HepG2 (cell line): ENCODE results near the gene ZNF483. TPM values are rescaled to one million over a fixed set of nuclear protein-coding genes. Genes with fewer than 3 reads are reported as not detected.

Source experiments
- AGO1 ChIP-seq: fragments of 200-400 bp; formaldehyde crosslinking; IDR thresholded peaks from 2 replicates; pipeline ENCODE4 v1.6.1; 2017; ENCODE audit warnings: mild to moderate bottlenecking, low read depth, low read length, moderate library complexity; ENCODE audit not compliant: poor library complexity, severe bottlenecking
- AGO2 ChIP-seq: fragments of 200-400 bp; formaldehyde crosslinking; optimal IDR thresholded peaks from 2 replicates; pipeline ENCODE3; 2017; ENCODE audit warnings: mild to moderate bottlenecking, low read depth, low read length, moderate library complexity
- BCL3 ChIP-seq: sonication (generic); formaldehyde crosslinking; IDR thresholded peaks from 2 replicates; pipeline ENCODE4 v1.5.1; 2020; ENCODE audit warnings: mild to moderate bottlenecking, missing genetic modification reagents, moderate library complexity
- FOXM1 ChIP-seq: sonication (generic); formaldehyde crosslinking; IDR thresholded peaks from 2 replicates; pipeline ENCODE4 v1.5.0; 2020; ENCODE audit warnings: missing genetic modification reagents
- KLF9 ChIP-seq: IDR thresholded peaks from 2 replicates; pipeline ENCODE4 v1.6.1; 2016; ENCODE audit warnings: low read depth
- MAFK ChIP-seq, 2 experiments: IDR thresholded peaks in 1 of 2; conservative IDR thresholded peaks in 1 of 2; 2 replicates each; pipeline ENCODE4 v1.6.1; 2011; ENCODE audit warnings: improper control_type of control experiment in 2 of 2, low read length in 2 of 2
- MATR3 ChIP-seq: sonication (generic); formaldehyde crosslinking; IDR thresholded peaks from 2 replicates; pipeline ENCODE4 v1.4.0; 2020; ENCODE audit warnings: missing genetic modification reagents
- MLX ChIP-seq: IDR thresholded peaks from 2 replicates; pipeline ENCODE4 v1.6.1; 2016
- MNT ChIP-seq: fragments of 450-650 bp; IDR thresholded peaks from 2 replicates; pipeline ENCODE4 v1.6.1; 2016
- NFATC3 ChIP-seq: sonication (generic); formaldehyde crosslinking; IDR thresholded peaks from 2 replicates; pipeline ENCODE4 v1.5.1; 2020; ENCODE audit warnings: mild to moderate bottlenecking, missing genetic modification reagents
- NFKB2 ChIP-seq: sonication (generic); formaldehyde crosslinking; IDR thresholded peaks from 2 replicates; pipeline ENCODE4 v1.4.0; 2020; ENCODE audit warnings: missing genetic modification reagents, borderline replicate concordance
- RCOR2 ChIP-seq: IDR thresholded peaks from 2 replicates; pipeline ENCODE4 v1.6.1; 2016; ENCODE audit warnings: missing biosample characterization, missing genetic modification reagents
- RFXAP ChIP-seq: sonication (generic); formaldehyde crosslinking; IDR thresholded peaks from 2 replicates; pipeline ENCODE4 v1.4.0; 2020; ENCODE audit warnings: missing genetic modification reagents, borderline replicate concordance
- RNF219 ChIP-seq: sonication (generic); formaldehyde crosslinking; IDR thresholded peaks from 2 replicates; pipeline ENCODE4 v1.5.0; 2020; ENCODE audit warnings: mild to moderate bottlenecking, missing genetic modification reagents
- U2AF1 ChIP-seq: fragments of 200-400 bp; formaldehyde crosslinking; optimal IDR thresholded peaks from 2 replicates; pipeline ENCODE3; 2017; ENCODE audit warnings: mild to moderate bottlenecking, low read depth, low read length
- ZBTB46 ChIP-seq: sonication (generic); formaldehyde crosslinking; IDR thresholded peaks from 2 replicates; pipeline ENCODE4 v1.4.0; 2020; ENCODE audit warnings: mild to moderate bottlenecking, missing genetic modification reagents, borderline replicate concordance
- ZNF276 ChIP-seq: sonication (generic); formaldehyde crosslinking; IDR thresholded peaks from 2 replicates; pipeline ENCODE4 v1.4.0; 2020; ENCODE audit warnings: mild to moderate bottlenecking, low read depth, missing genetic modification reagents
- ZNF549 ChIP-seq: sonication (generic); formaldehyde crosslinking; IDR thresholded peaks from 2 replicates; pipeline ENCODE4 v1.5.0; 2020; ENCODE audit warnings: missing genetic modification reagents
- ZNF564 ChIP-seq: sonication (generic); formaldehyde crosslinking; IDR thresholded peaks from 2 replicates; pipeline ENCODE4 v1.8.1; 2023; ENCODE audit warnings: mild to moderate bottlenecking, missing genetic modification reagents
- ZNF619 ChIP-seq: sonication (generic); formaldehyde crosslinking; IDR thresholded peaks from 2 replicates; pipeline ENCODE4 v1.4.0; 2020; ENCODE audit warnings: mild to moderate bottlenecking, missing genetic modification reagents
- ZNF816 ChIP-seq: sonication (generic); formaldehyde crosslinking; IDR thresholded peaks from 2 replicates; pipeline ENCODE4 v1.8.0; 2022; ENCODE audit warnings: missing genetic modification reagents, mild to moderate bottlenecking, borderline replicate concordance
- polyA plus RNA-seq, 8 experiments: library from polyadenylated mRNA; depleted of rRNA in 3 of 8; stranded (reverse) in 7 of 8; unstranded in 1 of 8; fragments of >200 nt; fragmentation: Illumina TruSeq in 4 of 8; extraction: Trizol in 4 of 8; gene quantifications; 2 replicates each; pipeline versions ENCODE4 v1.2.1 to v1.2.3, GENCODE V29; 2011 to 2016; ENCODE audit warnings: low read depth in 4 of 8, missing spikeins in 1 of 8, mixed read lengths in 1 of 8; ENCODE audit not compliant: insufficient read depth in 1 of 8
- total RNA-seq, 5 experiments: library from RNA; depleted of rRNA; stranded (reverse); fragments of >200 nt; fragmentation: Illumina TruSeq; extraction: Trizol; gene quantifications; 2 replicates each; pipeline ENCODE4 v1.2.3, GENCODE V29; 2016; ENCODE audit warnings: low read depth in 1 of 5

The ZNF483 gene
- total and polyA plus RNA-seq, 2 of the 13 experiments (the other 11 are each of a cell fraction or from before 2014, with no cell fraction given), result 2.0 to 9.5 TPM

- TF ChIP-seq RNF219, result no peak
- TF ChIP-seq MAFK (conservative IDR thresholded peaks at IDR 0.05 in 1 of 2, IDR thresholded peaks at IDR 0.05 in 1 of 2; ENCODE audit: low read length in 2 of 2), result no peak
- no peak for TF ChIP-seq RCOR2
- no peak for TF ChIP-seq NFATC3 (CRISPR knock-in tag)
- no peak for TF ChIP-seq ZNF549 (CRISPR knock-in tag)
- no peak for TF ChIP-seq U2AF1
- TF ChIP-seq ZNF276 (CRISPR knock-in tag), result no peak
- 0 out of 2 replicates have a peak, but pooled peaks have one; percentile 75 for TF ChIP-seq ZNF816
- no peak for TF ChIP-seq ZNF619
- TF ChIP-seq AGO2, result peak; percentile 90
- TF ChIP-seq MLX (CRISPR knock-in tag), result 0 out of 2 replicates have a peak, but pooled peaks have one; percentile 17
- TF ChIP-seq NFKB2, result 0 out of 2 replicates have a peak, but pooled peaks have one; percentile 48
- TF ChIP-seq BCL3 (CRISPR knock-in tag), result no peak
- TF ChIP-seq RFXAP (CRISPR knock-in tag), result no peak
- peak; percentile 36 for TF ChIP-seq AGO1
- no peak for TF ChIP-seq ZBTB46 (CRISPR knock-in tag)
- no peak for TF ChIP-seq MATR3 (CRISPR knock-in tag)
- no peak for TF ChIP-seq ZNF564 (CRISPR knock-in tag)
- TF ChIP-seq KLF9 (CRISPR knock-in tag), result no peak
- no peak for TF ChIP-seq MNT
- TF ChIP-seq FOXM1 (CRISPR knock-in tag), result no peak
Measured at GRCh38 chr9:111483858-111484571, 41.0 kb upstream of the ZNF483 start, which contains the start of gene ECPAS (continued).
